H1 (cell line): ENCODE measurements around the gene DTWD1. TPM values are rescaled to one million over a fixed set of nuclear protein-coding genes. Genes with fewer than 3 reads are reported as not detected.

Experiments
- CTCF ChIA-PET: fragments of 300-600 bp; sonication (Branson Sonifier 250); formaldehyde crosslinking; loops from one replicate; lab custom pipeline; 2021; ENCODE audit not compliant: partially characterized antibody; lab: Charles Lee
- POLR2A ChIA-PET: fragments of 300-600 bp; sonication (Branson Sonifier 250); formaldehyde crosslinking; loops from one replicate; lab custom pipeline; 2021; ENCODE audit warnings: inconsistent platforms; ENCODE audit not compliant: partially characterized antibody; lab: Charles Lee
- DNase-seq, 2 experiments: peaks; one replicate each; pipeline versions ENCODE4 v3.0.0 to v3.0.0-alpha.2; 2010 to 2022; ENCODE audit warnings: low spot score in 2 of 2, low read depth in 1 of 2, mixed read lengths in 1 of 2
- FAIRE-seq: peaks from 2 replicates; lab custom pipeline; 2011; peaks lifted over from hg19 to GRCh38; lab: Jason Lieb, UNC
- H2AFZ ChIP-seq: 2 replicates; pipeline ENCODE4 v1.8.1; 2012; ENCODE audit warnings: low read length, inconsistent platforms
- H2AK5ac ChIP-seq: 2 replicates; pipeline ENCODE4 v1.6.1; 2013; ENCODE audit warnings: low read depth, low read length
- H2BK120ac ChIP-seq: replicated peaks from 2 replicates; pipeline ENCODE3; 2013; ENCODE audit warnings: low read depth, low read length, inconsistent platforms
- H2BK12ac ChIP-seq: 2 replicates; pipeline ENCODE4 v1.6.1; 2013; ENCODE audit warnings: low read depth, low read length
- H2BK15ac ChIP-seq: 2 replicates; pipeline ENCODE4 v1.6.1; 2013; ENCODE audit warnings: low read length
- H2BK20ac ChIP-seq: 2 replicates; pipeline ENCODE4 v1.6.1; 2013; ENCODE audit warnings: low read length
- H2BK5ac ChIP-seq: 2 replicates; pipeline ENCODE4 v1.6.1; 2013; ENCODE audit warnings: low read depth, low read length
- H3K14ac ChIP-seq: 2 replicates; pipeline ENCODE4 v1.6.1; 2013; ENCODE audit warnings: inconsistent platforms; ENCODE audit not compliant: insufficient read length
- H3K18ac ChIP-seq: 2 replicates; pipeline ENCODE4 v1.6.1; 2013; ENCODE audit warnings: low read length; ENCODE audit errors: extremely low read depth
- H3K23ac ChIP-seq: 2 replicates; pipeline ENCODE4 v1.6.1; 2013; ENCODE audit warnings: inconsistent platforms; ENCODE audit not compliant: insufficient read length
- H3K23me2 ChIP-seq: 2 replicates; pipeline ENCODE4 v1.6.1; 2013; ENCODE audit warnings: low read depth, low read length
- H3K27ac ChIP-seq: 2 replicates; pipeline ENCODE4 v1.6.1; 2011; ENCODE audit warnings: low read depth, low read length, inconsistent platforms
- H3K27me3 ChIP-seq, 4 experiments: replicated peaks in 1 of 4; 1 replicate in 1 of 4; 2 replicates in 3 of 4; pipeline versions ENCODE4 v1.6.1 to v1.8.1; 2011 to 2013; ENCODE audit warnings: low read length in 3 of 4, mild to moderate bottlenecking in 3 of 4, inconsistent platforms in 2 of 4, mixed read lengths in 2 of 4, moderate library complexity in 1 of 4; ENCODE audit not compliant: control insufficient read depth in 3 of 4, insufficient read depth in 3 of 4; ENCODE audit errors: extremely low read depth in 1 of 4
- H3K36me3 ChIP-seq, 4 experiments: 2 replicates each; pipeline versions ENCODE4 v1.6.1 to v1.8.1; 2011 to 2013; ENCODE audit warnings: mild to moderate bottlenecking in 4 of 4, low read length in 3 of 4, moderate library complexity in 2 of 4, control low read depth in 1 of 4, inconsistent platforms in 1 of 4; ENCODE audit not compliant: insufficient read depth in 4 of 4, control insufficient read depth in 2 of 4
- H3K4ac ChIP-seq: replicated peaks from 2 replicates; pipeline ENCODE3; 2013; ENCODE audit warnings: low read length, low read depth, mixed read lengths, inconsistent platforms; ENCODE audit not compliant: insufficient read length
- H3K4me1 ChIP-seq, 4 experiments: replicated peaks in 1 of 4; 1 replicate in 1 of 4; 2 replicates in 3 of 4; pipeline versions ENCODE4 v1.6.1 to v1.8.1; 2011 to 2013; ENCODE audit warnings: low read length in 3 of 4, inconsistent platforms in 2 of 4, mixed read lengths in 1 of 4; ENCODE audit not compliant: insufficient read depth in 4 of 4, control insufficient read depth in 3 of 4
- H3K4me2 ChIP-seq, 2 experiments: 2 replicates each; pipeline versions ENCODE4 v1.6.1 to v1.8.1; 2011 to 2013; ENCODE audit warnings: low read depth in 2 of 2, low read length in 2 of 2, control low read depth in 1 of 2, inconsistent platforms in 1 of 2, mild to moderate bottlenecking in 1 of 2; ENCODE audit not compliant: insufficient read depth in 1 of 2
- H3K4me3 ChIP-seq, 4 experiments: fragments of 200-600, 300-600 bp in 1 of 4; sonication (generic), shearing (Covaris generic), sonication (Bioruptor Twin) in 1 of 4; 2 replicates each; pipeline versions ENCODE4 v1.5.1 to v1.8.1; 2011 to 2016; ENCODE audit warnings: low read length in 4 of 4, low read depth in 3 of 4, control low read depth in 2 of 4, inconsistent platforms in 2 of 4, mild to moderate bottlenecking in 2 of 4, mixed read lengths in 1 of 4, moderate library complexity in 1 of 4; ENCODE audit not compliant: insufficient read depth in 2 of 4; ENCODE audit errors: extremely low read depth in 1 of 4
- H3K56ac ChIP-seq: replicated peaks from 2 replicates; pipeline ENCODE3; 2013; ENCODE audit warnings: low read depth, mild to moderate bottlenecking, mixed read lengths, low read length, inconsistent platforms; ENCODE audit not compliant: insufficient read length
- H3K79me1 ChIP-seq: 2 replicates; pipeline ENCODE4 v1.6.1; 2013; ENCODE audit warnings: low read depth, low read length, control low read depth
- H3K79me2 ChIP-seq, 2 experiments: 2 replicates each; pipeline versions ENCODE4 v1.6.1 to v1.8.1; 2012 to 2013; ENCODE audit warnings: low read length in 2 of 2, mild to moderate bottlenecking in 2 of 2, inconsistent platforms in 1 of 2; ENCODE audit not compliant: insufficient read depth in 2 of 2, control insufficient read depth in 1 of 2
- H3K9ac ChIP-seq, 4 experiments: replicated peaks in 1 of 4; 1 replicate in 1 of 4; 2 replicates in 3 of 4; pipeline versions ENCODE4 v1.6.1 to v1.8.1; 2011 to 2013; ENCODE audit warnings: low read depth in 3 of 4, low read length in 3 of 4, control low read depth in 2 of 4, mild to moderate bottlenecking in 2 of 4, moderate library complexity in 2 of 4, inconsistent platforms in 1 of 4; ENCODE audit errors: extremely low read depth in 1 of 4
- H3K9me3 ChIP-seq, 2 experiments: 2 replicates each; pipeline versions ENCODE4 v1.6.1 to v1.8.1; 2012 to 2013; ENCODE audit warnings: mild to moderate bottlenecking in 2 of 2, moderate library complexity in 2 of 2, control low read depth in 1 of 2, inconsistent platforms in 1 of 2, low read depth in 1 of 2, low read length in 1 of 2, mixed read lengths in 1 of 2; ENCODE audit not compliant: insufficient read depth in 2 of 2
- H4K20me1 ChIP-seq, 2 experiments: replicated peaks in 1 of 2; 2 replicates each; pipeline versions ENCODE3 to v1.8.1; 2011 to 2013; ENCODE audit warnings: inconsistent platforms in 2 of 2, low read length in 2 of 2, mild to moderate bottlenecking in 1 of 2; ENCODE audit not compliant: insufficient read depth in 2 of 2, control insufficient read depth in 1 of 2
- H4K5ac ChIP-seq: 2 replicates; pipeline ENCODE4 v1.6.1; 2013; ENCODE audit warnings: low read length, low read depth, mixed read lengths, inconsistent platforms; ENCODE audit not compliant: insufficient read length
- H4K8ac ChIP-seq: 2 replicates; pipeline ENCODE4 v1.8.0; 2013; ENCODE audit warnings: mild to moderate bottlenecking, moderate library complexity, low read length, inconsistent platforms; ENCODE audit not compliant: insufficient read depth; ENCODE audit errors: extremely low read depth
- H4K91ac ChIP-seq: replicated peaks from 2 replicates; pipeline ENCODE3; 2013; ENCODE audit warnings: low read length, mixed read lengths, inconsistent platforms; ENCODE audit not compliant: insufficient read length
- ATF2 ChIP-seq: IDR thresholded peaks from 2 replicates; pipeline ENCODE4 v1.6.1; 2012; ENCODE audit warnings: low read length, inconsistent platforms
- MAFK ChIP-seq: IDR thresholded peaks from 2 replicates; pipeline ENCODE4 v1.6.1; 2012; ENCODE audit warnings: low read depth, mild to moderate bottlenecking, improper control_type of control experiment, low read length
- NANOG ChIP-seq: IDR thresholded peaks from 2 replicates; pipeline ENCODE4 v1.6.1; 2011; ENCODE audit warnings: low read length, low read depth, mild to moderate bottlenecking, inconsistent platforms; ENCODE audit not compliant: insufficient read depth, poor library complexity, severe bottlenecking
- SIRT6 ChIP-seq: IDR thresholded peaks from one replicate; pipeline ENCODE4 v1.7.1; 2012; ENCODE audit warnings: low read length, inconsistent platforms
- WGBS, 2 experiments: shearing (Covaris generic) in 1 of 2; methylation state at CpG; one replicate each; pipeline versions ENCODE4 v1.1.6 to v1.1.7; 2013 to 2015; ENCODE audit warnings: low lambda C conversion rate in 2 of 2, mixed read lengths in 2 of 2, inconsistent platforms in 1 of 2, low coverage in 1 of 2, missing lambda C conversion rate in 1 of 2; ENCODE audit not compliant: insufficient replicate concordance in 2 of 2, insufficient coverage in 1 of 2, insufficient read length in 1 of 2; ENCODE audit errors: extremely low coverage in 1 of 2, missing lambda C conversion rate in 1 of 2; 5-methylcytosine and 5-hydroxymethylcytosine counted together
- polyA plus RNA-seq, 7 experiments: library from polyadenylated mRNA; depleted of rRNA in 3 of 7; stranded (reverse) in 5 of 7; unstranded in 2 of 7; fragments of >200 nt in 5 of 7; fragments of 200-250 nt in 2 of 7; gene quantifications; 1 replicate in 5 of 7; 2 replicates in 1 of 7; 4 replicates in 1 of 7; pipeline versions ENCODE4 v1.2.1 to v1.2.3, GENCODE V29; 2011 to 2013; ENCODE audit warnings: missing spikeins in 2 of 7, mixed read lengths in 2 of 7
- total RNA-seq: library from RNA; stranded (reverse); fragmentation: NEBNext Ultra II Directional; extraction: Animal tissue kit (Norgen Biotek cat#: 25700); gene quantifications from 2 replicates; pipeline ENCODE4 v1.2.1, GENCODE V29; 2021

DTWD1 gene
- total and polyA plus RNA-seq, 2 of the 8 experiments (the other 6 are each of a cell fraction or from before 2014, with no cell fraction given) = 10.4 to 32.4 TPM

- no peak overlapping the region for H3K56ac ChIP-seq
- no peak overlapping the region for H2BK5ac ChIP-seq
- FAIRE-seq = no peak
- H3K18ac ChIP-seq = no peak overlapping the region
- peaks cover 0 to 2% (median 0%) of the 10 kb centered on the region in 4 experiments; a peak in 2 of 7 replicates for H3K4me1 ChIP-seq
- no peaks in the 10 kb centered on the region for H3K23me2 ChIP-seq
- ChIA-PET CTCF (no interaction called here), POLR2A (no interaction called here)
- no peak overlapping the region for H3K14ac ChIP-seq
- no peaks in the 10 kb centered on the region for H3K79me2 ChIP-seq
- H4K91ac ChIP-seq = no peak overlapping the region
- no peaks in the 10 kb centered on the region for H3K27me3 ChIP-seq
- no peak for DNase-seq
- H2AK5ac ChIP-seq = no peak overlapping the region
- no peaks in the 10 kb centered on the region for H3K9me3 ChIP-seq
- H3K4me3 ChIP-seq = no peak overlapping the region
- H2BK15ac ChIP-seq = no peak overlapping the region
- no peak overlapping the region for H3K4ac ChIP-seq
- no peak overlapping the region for H3K27ac ChIP-seq
- H4K5ac ChIP-seq = no peak overlapping the region
- no peak overlapping the region for H3K9ac ChIP-seq
- H2BK120ac ChIP-seq = no peak overlapping the region
- no peaks in the 10 kb centered on the region for H3K79me1 ChIP-seq
- no peak overlapping the region for H2AFZ ChIP-seq
- no peak overlapping the region for H3K4me2 ChIP-seq
- H3K36me3 ChIP-seq = no peaks in the 10 kb centered on the region
- no peak overlapping the region for H3K23ac ChIP-seq
- no peak overlapping the region for H4K8ac ChIP-seq
- H4K20me1 ChIP-seq = no peaks in the 10 kb centered on the region
- no peak overlapping the region for H2BK12ac ChIP-seq
- TF ChIP-seq ATF2 (no peak), MAFK (no peak), NANOG (no peak), SIRT6 (no peak)
- 100% methylated on average over 1 of the region's 1 CpG; no CpG with 5 or more reads in 1 of the 2 experiments for WGBS, 2 experiments
- no peak overlapping the region for H2BK20ac ChIP-seq
Observed at GRCh38 chr15:49673861-49674260, 53.0 kb downstream of the DTWD1 start.
